Thyroid gland (tissue), 4 donors: ENCODE measurements around the gene NECTIN1. TPM values are rescaled to one million over a fixed set of nuclear protein-coding genes. Genes with fewer than 3 reads are reported as not detected.
A peak's percentile ranks its signal among the peaks of the same experiment; 100 is the strongest.

Experiments
- DNase-seq, 2 donors: peaks; one replicate each; pipeline ENCODE4 v3.0.0-alpha.2; 2019
- H3K27ac ChIP-seq, 3 donors: fragments of 200-600 bp; sonication (generic); 1 replicate in 2 of 3; 2 replicates in 1 of 3; pipeline ENCODE4 v1.5.1; 2016 to 2019; ENCODE audit warnings: mild to moderate bottlenecking in 1 of 3, moderate library complexity in 1 of 3
- H3K27me3 ChIP-seq: fragments of 200-600 bp; sonication (generic); one replicate; pipeline ENCODE4 v1.5.1; 2019
- H3K36me3 ChIP-seq, 2 donors: fragments of 200-600 bp; sonication (generic); one replicate each; pipeline ENCODE4 v1.5.1; 2016 to 2019
- H3K4me1 ChIP-seq, 2 donors: fragments of 200-600 bp; sonication (generic); one replicate each; pipeline ENCODE4 v1.5.1; 2017 to 2019
- H3K4me3 ChIP-seq, 3 donors: fragments of 200-600 bp; sonication (generic); replicated peaks in 1 of 3; 1 replicate in 2 of 3; 2 replicates in 1 of 3; pipeline ENCODE4 v1.5.1; 2016; ENCODE audit warnings: mild to moderate bottlenecking in 1 of 3
- H3K9me3 ChIP-seq: fragments of 200-600 bp; sonication (generic); one replicate; pipeline ENCODE4 v1.5.1; 2017
- CTCF ChIP-seq, 6 experiments: fragments of 200-600 bp in 3 of 6; fragments of 450-650 bp in 3 of 6; sonication (generic) in 3 of 6; IDR thresholded peaks; one replicate each; pipeline ENCODE4 v1.5.1; 2016 to 2019; ENCODE audit warnings: antibody characterized with exemption in 6 of 6, mild to moderate bottlenecking in 2 of 6, inconsistent platforms in 1 of 6, moderate library complexity in 1 of 6
- POLR2A ChIP-seq, 2 donors: fragments of 450-650 bp; IDR thresholded peaks; one replicate each; pipeline ENCODE4 v1.6.1; 2017; ENCODE audit warnings: antibody characterized with exemption in 2 of 2, mild to moderate bottlenecking in 2 of 2, moderate library complexity in 1 of 2
- WGBS, 2 donors: methylation state at CpG; one replicate each; pipeline ENCODE4 v1.1.5; 2017; 5-methylcytosine and 5-hydroxymethylcytosine counted together
- intact Hi-C: fragments of 100-400 bp; cut with DNase I; formaldehyde crosslinking; loops from one replicate; pipeline ENCODE4 v1.15.1; 2023
- total RNA-seq, 4 donors: library from RNA; depleted of rRNA; stranded (reverse); fragments of >200 nt; gene quantifications; one replicate each; pipeline ENCODE4 v1.2.3, GENCODE V29; 2016

NECTIN1 gene
- total RNA-seq, 4 donors from 2014 or later, result 0.94 to 5.3 (median 2.3) TPM

GRCh38 chr11:119668676-119669075 is 60.3 kb downstream of the NECTIN1 start:
- TF ChIP-seq CTCF (IDR thresholded peaks at IDR 0.05), result no peak
- no peak for TF ChIP-seq POLR2A (IDR thresholded peaks at IDR 0.05)
- Histone ChIP-seq H3K27me3 (no peaks in the 10 kb centered on the region), H3K36me3 (no peaks in the 10 kb centered on the region), H3K27ac (no peak overlapping the region), H3K9me3 (no peaks in the 10 kb centered on the region), H3K4me3 (no peak overlapping the region), H3K4me1 (peaks cover 0 to 6% of the 10 kb centered on the region in 2 donors)
- WGBS, 2 donors, result 89 to 90% methylated on average over 1 of the region's 1 CpG
- no peak for DNase-seq
- intact Hi-C loops, result loop anchor here (5.0 to 10.0 kb wide), 3 partner anchors 59 to 444 kb away; partner anchors contain the start of gene NECTIN1

- peaks cover 0 to 3% of the 10 kb centered on the region in 2 donors for H3K4me1 ChIP-seq
- H3K9me3 ChIP-seq, result no peaks in the 10 kb centered on the region
- DNase-seq, result peak; percentile 66 to 71
- H3K27me3 ChIP-seq, result no peaks in the 10 kb centered on the region
- H3K27ac ChIP-seq, result no peak overlapping the region
- intact Hi-C loops, result loop anchor here (5.0 to 10.0 kb wide), 3 partner anchors 61 to 446 kb away; partner anchors contain the start of gene NECTIN1
- WGBS, 2 donors, result 64 to 74% methylated on average over 12 to 14 of the region's 17 CpGs
- no peaks in the 10 kb centered on the region for H3K36me3 ChIP-seq
- no peak overlapping the region for H3K4me3 ChIP-seq
- TF ChIP-seq POLR2A (IDR thresholded peaks at IDR 0.05), result no peak
- peak; percentile 55 to 91 (median 82) for TF ChIP-seq CTCF (IDR thresholded peaks at IDR 0.05)
Observed at GRCh38 chr11:119666463-119667131, 62.4 kb downstream of the NECTIN1 start.

- Histone ChIP-seq H3K27ac (no peak overlapping the region), H3K36me3 (no peaks in the 10 kb centered on the region), H3K4me3 (no peak overlapping the region), H3K9me3 (no peaks in the 10 kb centered on the region), H3K27me3 (no peaks in the 10 kb centered on the region), H3K4me1 (no peaks in the 10 kb centered on the region)
- TF ChIP-seq POLR2A (IDR thresholded peaks at IDR 0.05) (no peak), CTCF (IDR thresholded peaks at IDR 0.05) (no peak)
- intact Hi-C loops, result loop anchor here (5.0 to 10.0 kb wide), 3 partner anchors 61 to 446 kb away; partner anchors contain the start of gene NECTIN1
- WGBS, 2 donors, result 82 to 91% methylated on average over 10 of the region's 10 CpGs
- no peak for DNase-seq
Observed at GRCh38 chr11:119666061-119666460, 62.9 kb downstream of the NECTIN1 start.

- H3K36me3 ChIP-seq, result no peaks in the 10 kb centered on the region
- H3K27me3 ChIP-seq, result no peaks in the 10 kb centered on the region
- WGBS, 2 donors, result 90 to 92% methylated on average over 43 to 44 of the region's 44 CpGs
- H3K4me3 ChIP-seq, result no peak overlapping the region
- no peak for DNase-seq
- no peaks in the 10 kb centered on the region for H3K9me3 ChIP-seq
- TF ChIP-seq CTCF (IDR thresholded peaks at IDR 0.05) (no peak), POLR2A (IDR thresholded peaks at IDR 0.05) (no peak)
- intact Hi-C loops, result loop anchor here (5.0 to 10.0 kb wide), 4 partner anchors 62 to 447 kb away; partner anchors contain the start of gene NECTIN1
- no peaks in the 10 kb centered on the region for H3K4me1 ChIP-seq
- no peak overlapping the region for H3K27ac ChIP-seq
Observed at GRCh38 chr11:119664701-119665420, 64.1 kb downstream of the NECTIN1 start.
